GDM1 (cell line): ENCODE results near the gene OR10H2.
"Not testable (repeated sequence)": the region's sequence is repeated elsewhere in the genome, so short reads cannot be mapped to it uniquely, and the experiment has no call there.

Experiments
- DNase-seq: peaks from one replicate; lab custom pipeline; 2025; lab: John Stamatoyannopoulos, UW

The OR10H2 gene

GRCh38 chr19:15769586-15769985, 41.8 kb downstream of the OR10H2 start:
- no peak for DNase-seq

DNA sequence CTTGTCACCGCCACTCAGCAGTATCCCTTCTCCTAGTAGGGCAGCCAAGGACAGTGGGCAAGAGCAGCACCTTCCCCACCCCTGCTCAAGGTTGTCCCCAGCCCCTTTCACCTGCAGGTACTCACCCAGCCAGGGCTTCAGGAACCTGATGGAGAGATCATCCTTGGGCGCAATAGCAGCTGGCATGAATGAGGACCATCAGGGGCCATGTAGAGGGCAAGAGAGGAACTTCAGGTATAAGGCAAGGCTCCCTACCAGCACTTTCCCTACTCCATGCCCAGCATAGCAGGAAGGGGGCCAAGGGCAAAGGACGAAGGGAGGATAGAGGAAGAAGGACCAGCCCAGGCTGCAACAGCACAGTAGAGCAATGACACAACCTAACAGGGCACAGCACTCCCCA, 46.3 kb downstream of the OR10H2 start:
- not testable (repeated sequence) for DNase-seq

DNA sequence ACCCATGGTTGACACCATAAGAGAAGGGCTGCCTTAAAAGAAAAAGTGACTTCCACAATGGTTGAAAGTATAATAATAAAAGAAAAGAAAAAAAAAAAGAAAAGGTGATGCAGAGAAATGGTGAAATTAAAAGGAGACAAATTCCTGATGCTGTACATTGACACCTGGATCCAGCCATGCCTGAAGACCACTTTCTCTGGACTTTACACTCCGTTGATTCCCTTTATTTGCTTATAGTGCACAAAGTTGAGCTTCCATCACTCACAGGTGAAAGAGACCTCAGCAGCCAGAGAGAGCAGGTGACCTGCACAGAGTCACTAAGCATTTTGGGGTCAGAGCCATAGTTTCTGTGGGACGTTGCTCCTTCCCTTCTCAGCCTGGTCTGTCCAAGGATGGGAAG, 47.4 kb downstream of the OR10H2 start:
- DNase-seq, result no peak

DNA sequence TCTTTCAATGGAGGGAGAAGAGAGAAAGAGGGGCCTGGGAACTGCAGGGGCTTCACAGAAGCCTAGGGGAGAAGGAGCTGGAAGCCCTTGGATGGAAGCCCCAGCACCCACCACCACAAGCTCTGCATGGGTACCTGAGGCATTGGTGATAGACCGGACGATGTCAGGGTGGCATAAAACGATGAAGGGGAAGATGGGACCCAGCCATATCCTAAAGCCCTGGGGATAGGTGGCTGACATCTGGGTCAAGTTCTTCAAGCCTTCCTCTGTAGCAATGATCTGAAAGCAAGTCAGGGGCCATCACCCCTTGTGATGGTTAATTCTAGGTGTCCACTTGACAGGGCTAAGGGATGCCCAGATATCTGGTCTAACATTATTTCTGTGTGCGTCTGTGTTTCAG, 48.4 kb downstream of the OR10H2 start:
- DNase-seq, result no peak

DNA sequence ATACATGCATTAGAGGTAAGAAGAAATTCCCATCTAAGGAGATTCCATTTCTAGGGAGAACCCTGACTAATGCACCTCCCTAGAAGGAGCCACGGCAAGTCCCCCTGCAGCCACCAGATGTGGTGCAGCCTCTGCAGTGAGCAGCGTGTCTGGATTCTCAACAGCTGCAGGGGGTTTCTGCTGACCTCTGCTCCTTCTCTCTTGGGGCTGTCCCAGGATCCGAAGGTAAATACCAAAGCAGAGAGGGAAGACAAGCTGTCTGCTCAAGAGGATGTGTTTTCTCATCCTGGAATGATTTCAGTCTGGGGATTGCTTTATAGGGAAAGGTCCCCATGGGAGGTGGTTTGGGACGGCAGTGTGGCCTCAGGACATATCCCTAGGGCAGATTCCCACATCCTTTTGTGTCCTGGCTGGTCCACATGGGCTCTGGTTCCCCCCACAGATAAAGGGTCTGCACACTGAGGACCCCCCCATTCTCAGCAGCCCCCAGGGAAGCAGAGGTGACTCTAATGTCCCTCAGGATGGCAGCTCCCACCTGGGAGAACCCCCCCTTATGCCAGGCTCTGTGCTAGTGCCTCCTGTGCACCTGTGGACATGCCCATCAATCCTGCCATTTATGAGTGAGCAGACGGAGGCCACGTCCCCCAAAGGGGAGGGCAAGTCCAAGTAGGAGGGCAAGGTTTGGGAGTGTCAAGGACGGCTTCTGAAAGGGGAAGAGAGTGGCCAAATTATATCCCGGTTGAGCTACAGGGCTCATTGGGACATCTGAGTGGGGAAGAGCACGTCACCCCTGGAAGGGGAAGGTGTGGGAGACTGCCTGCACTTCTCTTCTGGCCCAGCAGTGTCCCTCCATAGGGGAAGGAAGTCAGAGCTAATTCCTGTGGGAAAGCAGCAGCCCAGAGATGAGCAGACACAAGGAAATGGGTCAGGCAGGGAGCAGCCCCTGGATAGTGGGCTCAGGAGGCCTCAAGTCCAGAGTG, 49.5 kb downstream of the OR10H2 start:
- DNase-seq, result no peak
